ENCODE measurements around the gene ZBTB38. TPM values are rescaled to one million over a fixed set of nuclear protein-coding genes. Genes with fewer than 3 reads are reported as not detected.
A peak's percentile ranks its signal among the peaks of the same experiment; 100 is the strongest.

The ZBTB38 gene
- total RNA-seq, 1 donor from 2014 or later = 116 TPM

- peak; percentile 45 for DNase-seq
- Histone ChIP-seq H3K27me3 (ENCODE audit: low read depth) (no peaks in the 10 kb centered on the region), H3K9me3 (replicated peaks) (no peaks in the 10 kb centered on the region), H3K27ac (replicated peaks) (peak overlapping the region; percentile 99), H3K4me3 (peak overlapping the region; percentile 53), H3K36me3 (peaks cover 53% of the 10 kb centered on the region), H3K4me1 (peaks cover 100% of the 10 kb centered on the region)
- intact Hi-C loops (cut with micrococcal nuclease) = no loop called here
- TF ChIP-seq, protein P1, sequence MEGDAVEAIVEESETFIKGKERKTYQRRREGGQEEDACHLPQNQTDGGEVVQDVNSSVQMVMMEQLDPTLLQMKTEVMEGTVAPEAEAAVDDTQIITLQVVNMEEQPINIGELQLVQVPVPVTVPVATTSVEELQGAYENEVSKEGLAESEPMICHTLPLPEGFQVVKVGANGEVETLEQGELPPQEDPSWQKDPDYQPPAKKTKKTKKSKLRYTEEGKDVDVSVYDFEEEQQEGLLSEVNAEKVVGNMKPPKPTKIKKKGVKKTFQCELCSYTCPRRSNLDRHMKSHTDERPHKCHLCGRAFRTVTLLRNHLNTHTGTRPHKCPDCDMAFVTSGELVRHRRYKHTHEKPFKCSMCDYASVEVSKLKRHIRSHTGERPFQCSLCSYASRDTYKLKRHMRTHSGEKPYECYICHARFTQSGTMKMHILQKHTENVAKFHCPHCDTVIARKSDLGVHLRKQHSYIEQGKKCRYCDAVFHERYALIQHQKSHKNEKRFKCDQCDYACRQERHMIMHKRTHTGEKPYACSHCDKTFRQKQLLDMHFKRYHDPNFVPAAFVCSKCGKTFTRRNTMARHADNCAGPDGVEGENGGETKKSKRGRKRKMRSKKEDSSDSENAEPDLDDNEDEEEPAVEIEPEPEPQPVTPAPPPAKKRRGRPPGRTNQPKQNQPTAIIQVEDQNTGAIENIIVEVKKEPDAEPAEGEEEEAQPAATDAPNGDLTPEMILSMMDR (IDR thresholded peaks at IDR 0.05; ENCODE audit: borderline replicate concordance) = no peak
Measured at GRCh38 chr3:141412087-141412935, 44.0 kb downstream of the ZBTB38 start.

- intact Hi-C loops (cut with micrococcal nuclease) = no loop called here
- H3K36me3 ChIP-seq = peaks cover 52% of the 10 kb centered on the region
- peak overlapping the region; percentile 53 for H3K4me3 ChIP-seq
- H3K27me3 ChIP-seq (ENCODE audit: low read depth) = no peaks in the 10 kb centered on the region
- peaks cover 100% of the 10 kb centered on the region for H3K4me1 ChIP-seq
- TF ChIP-seq, protein P1 (IDR thresholded peaks at IDR 0.05; ENCODE audit: borderline replicate concordance) = no peak
- no peaks in the 10 kb centered on the region for H3K9me3 ChIP-seq (replicated peaks)
- peak; percentile 93 for DNase-seq
- peak overlapping the region; percentile 99 for H3K27ac ChIP-seq (replicated peaks)
Measured at GRCh38 chr3:141412936-141413354, 44.6 kb downstream of the ZBTB38 start.

DNA sequence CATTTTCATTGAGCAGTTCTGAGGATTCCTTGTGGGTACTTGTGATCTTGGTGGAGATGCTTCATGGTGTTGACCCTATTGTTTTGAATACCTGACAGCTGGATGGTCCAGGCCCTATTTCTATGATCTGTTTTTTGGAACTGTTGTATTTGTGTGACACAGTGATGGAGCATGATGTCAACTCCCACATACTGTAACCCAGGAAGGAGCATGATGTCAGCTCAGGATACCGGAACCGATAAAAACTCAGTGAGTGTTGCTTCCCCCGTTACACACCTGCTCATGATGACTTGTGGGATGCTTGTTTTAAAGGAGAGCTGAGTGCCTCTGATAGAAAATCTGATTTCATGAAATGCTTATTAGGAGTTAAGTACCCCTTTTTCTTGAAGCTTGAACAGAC lies 45.1 kb downstream of the ZBTB38 start:
- intact Hi-C loops (cut with micrococcal nuclease) = no loop called here
- Histone ChIP-seq H3K4me1 (peaks cover 100% of the 10 kb centered on the region), H3K27ac (replicated peaks) (peak overlapping the region; percentile 99), H3K36me3 (peaks cover 49% of the 10 kb centered on the region), H3K27me3 (ENCODE audit: low read depth) (no peaks in the 10 kb centered on the region), H3K4me3 (peak overlapping the region; percentile 53), H3K9me3 (replicated peaks) (no peaks in the 10 kb centered on the region)
- no peak for DNase-seq
- TF ChIP-seq, protein P1 (IDR thresholded peaks at IDR 0.05; ENCODE audit: borderline replicate concordance) = no peak

DNA sequence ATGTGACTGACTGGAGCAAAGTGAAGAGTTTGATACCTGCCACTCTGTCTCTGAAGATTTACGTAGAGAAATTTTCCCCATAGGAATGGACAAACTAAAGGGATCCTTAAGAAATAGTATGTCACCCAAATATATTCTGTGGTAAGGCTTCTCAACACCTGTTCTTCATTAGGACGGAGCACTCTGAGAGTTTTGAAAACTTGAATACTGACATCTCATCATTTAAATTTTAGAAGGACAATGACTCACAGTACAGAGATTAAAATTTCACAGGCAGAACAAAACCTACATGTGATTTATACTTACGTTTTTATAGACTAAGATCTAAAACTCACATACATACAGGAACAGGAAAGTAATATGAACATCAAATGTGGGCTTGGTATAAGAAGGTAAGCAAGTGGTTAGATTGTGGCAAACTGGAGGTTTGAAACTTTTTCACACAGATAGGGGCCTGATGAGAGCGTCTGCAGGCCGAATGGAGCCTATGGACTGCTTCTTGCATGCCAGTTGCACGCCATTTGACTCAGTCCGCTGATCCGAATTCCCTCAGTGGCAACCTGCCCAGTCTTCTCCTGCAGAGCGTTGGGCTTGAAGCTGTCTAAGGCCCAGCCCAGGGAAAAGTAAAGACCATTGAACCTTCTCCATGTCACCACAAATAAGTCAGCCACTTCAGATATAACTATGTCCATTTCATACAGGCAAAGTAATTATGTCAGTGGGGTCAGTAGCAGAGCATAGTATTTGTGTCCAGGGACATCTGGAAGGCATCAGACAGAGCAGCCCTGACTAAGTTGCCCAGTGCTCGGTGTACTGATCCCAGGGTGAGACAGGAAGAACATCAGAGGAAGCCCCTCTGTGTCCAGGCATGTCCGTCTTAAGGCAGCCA lies 45.7 kb downstream of the ZBTB38 start:
- Histone ChIP-seq H3K27me3 (ENCODE audit: low read depth) (no peaks in the 10 kb centered on the region), H3K36me3 (peaks cover 50% of the 10 kb centered on the region), H3K4me1 (peaks cover 100% of the 10 kb centered on the region), H3K9me3 (replicated peaks) (no peaks in the 10 kb centered on the region), H3K4me3 (no peak overlapping the region), H3K27ac (replicated peaks) (peak overlapping the region; percentile 99)
- intact Hi-C loops (cut with micrococcal nuclease) = no loop called here
- no peak for DNase-seq
- TF ChIP-seq, protein P1 (IDR thresholded peaks at IDR 0.05; ENCODE audit: borderline replicate concordance) = no peak

GRCh38 chr3:141414800-141415462 lies 46.6 kb downstream of the ZBTB38 start:
- H3K4me1 ChIP-seq = peaks cover 100% of the 10 kb centered on the region
- peaks cover 52% of the 10 kb centered on the region for H3K36me3 ChIP-seq
- H3K9me3 ChIP-seq (replicated peaks) = no peaks in the 10 kb centered on the region
- TF ChIP-seq, protein P1 (IDR thresholded peaks at IDR 0.05; ENCODE audit: borderline replicate concordance) = no peak
- H3K27me3 ChIP-seq (ENCODE audit: low read depth) = no peaks in the 10 kb centered on the region
- no peak overlapping the region for H3K4me3 ChIP-seq
- DNase-seq = no peak
- peak overlapping the region; percentile 99 for H3K27ac ChIP-seq (replicated peaks)
- intact Hi-C loops (cut with micrococcal nuclease) = no loop called here

Data from left ventricle myocardium inferior (tissue), 1 donor.